Motor neuron (in vitro differentiated cells): ENCODE data around the gene ZNF862. TPM values are rescaled to one million over a fixed set of nuclear protein-coding genes. Genes with fewer than 3 reads are reported as not detected.

Experiments
- ATAC-seq, 8 experiments: fragments of 200-7000 bp; cut with Tn5 transposase; replicated peaks in 6 of 8; 2 replicates each; pipeline ENCODE4 v1.8.0; 2021; ENCODE audit warnings: mild to moderate bottlenecking in 8 of 8, moderate library complexity in 8 of 8
- H3K27ac ChIP-seq, 2 donors: fragments of 250-450 bp; sonication (Bioruptor Pico); 2 replicates each; pipeline ENCODE4 v1.9.0; 2021; ENCODE audit warnings: antibody characterized with exemption in 2 of 2, mild to moderate bottlenecking in 2 of 2, moderate library complexity in 1 of 2
- H3K4me1 ChIP-seq, 2 donors: fragments of 250-450 bp; sonication (Bioruptor Pico); replicated peaks in 1 of 2; 2 replicates each; pipeline ENCODE4 v1.6.1; 2021; ENCODE audit warnings: antibody characterized with exemption in 2 of 2, mild to moderate bottlenecking in 2 of 2, moderate library complexity in 1 of 2
- H3K4me3 ChIP-seq, 5 donors: fragments of 250-450 bp; sonication (Bioruptor Pico); 2 replicates each; pipeline ENCODE4 v1.9.0; 2021; ENCODE audit warnings: antibody characterized with exemption in 5 of 5, mild to moderate bottlenecking in 5 of 5, moderate library complexity in 4 of 5
- WGBS, 10 experiments: fragments of 450-650 bp; shearing (Covaris generic); methylation state at CpG; one replicate each; pipeline ENCODE4 v1.0.0; 2022; 5-methylcytosine and 5-hydroxymethylcytosine counted together
- in situ Hi-C, 9 experiments: fragments of 400-800 bp; cut with MboI; loops; one replicate each; pipeline ENCODE4 v1.15.0; 2021; ENCODE audit warnings: low sequenced_read_pairs in 9 of 9, low pct_unique_long_range_greater_than_20kb in 2 of 9; ENCODE audit not compliant: unreplicated experiment in 9 of 9
- total RNA-seq, 8 experiments: library from RNA; unstranded; fragments of 300-600 nt; gene quantifications; 2 replicates each; pipeline versions ENCODE4 v1.2.3 to v1.2.4, GENCODE V29; 2022

Gene ZNF862
- total RNA-seq, 8 experiments from 2014 or later: 7.1 to 18.6 (median 10.8) TPM

GRCh38 chr7:149831741-149832219, 6.4 kb upstream of the ZNF862 start:
- no peak overlapping the region for H3K27ac ChIP-seq
- no peaks in the 10 kb centered on the region for H3K4me1 ChIP-seq
- no peak for ATAC-seq
- H3K4me3 ChIP-seq: no peak overlapping the region
- 0 to 85% (median 52%) methylated on average over 1 to 8 of the region's 9 CpGs; no CpG with 5 or more reads in 2 of the 10 experiments for WGBS, 10 experiments
- in situ Hi-C loops: no loop called here

DNA sequence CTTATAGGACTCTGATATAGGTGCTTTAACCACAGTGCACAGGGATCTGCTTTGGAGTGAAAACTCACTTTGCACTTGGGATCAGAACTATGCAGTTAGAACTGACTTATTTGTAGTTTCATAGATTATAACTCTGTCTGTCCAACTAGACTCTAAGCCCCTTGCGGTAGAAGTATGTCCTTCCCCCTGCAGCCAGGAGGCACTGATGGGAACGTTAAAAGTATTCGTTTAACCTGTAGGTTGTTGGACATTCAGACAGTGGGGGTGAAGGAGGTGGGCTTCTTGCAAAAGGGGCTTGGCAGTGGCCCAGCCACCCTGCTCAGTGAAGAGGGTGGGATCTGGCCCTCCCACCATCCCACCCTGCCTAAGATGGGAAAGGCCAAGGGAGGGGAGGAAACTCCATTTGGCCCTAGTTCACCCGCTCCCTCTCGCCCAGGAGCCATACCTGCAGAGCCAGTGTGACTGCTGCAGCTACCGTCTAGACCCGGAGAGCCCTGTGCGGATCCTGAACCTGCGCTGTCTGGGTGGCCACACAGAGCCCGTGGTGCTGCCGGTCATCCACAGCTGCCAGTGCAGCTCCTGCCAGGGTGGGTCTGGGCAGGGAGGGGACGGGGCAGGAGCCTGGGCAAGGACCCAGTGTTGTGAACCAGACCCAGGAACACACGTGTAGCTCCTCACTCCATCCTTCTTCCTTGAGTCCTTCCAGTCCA, 5.7 kb upstream of the ZNF862 start:
- no peak for ATAC-seq
- in situ Hi-C loops: no loop called here

GRCh38 chr7:149833495-149834130, 4.6 kb upstream of the ZNF862 start:
- Histone ChIP-seq H3K4me3 (no peak overlapping the region), H3K27ac (no peak overlapping the region), H3K4me1 (peaks cover 4 to 5% of the 10 kb centered on the region in 2 donors)
- 50 to 90% (median 64%) methylated on average over 1 to 8 of the region's 12 CpGs; no CpG with 5 or more reads in 3 of the 10 experiments for WGBS, 10 experiments
- no peak for ATAC-seq
- in situ Hi-C loops: no loop called here

More for the DNA sequence above, 5.7 kb upstream of the ZNF862 start:
- Histone ChIP-seq H3K4me1 (peaks cover 0 to under 1% of the 10 kb centered on the region in 2 donors), H3K4me3 (no peak overlapping the region), H3K27ac (no peak overlapping the region)
- 8 to 71% (median 50%) methylated on average over 1 to 4 of the region's 13 CpGs; no CpG with 5 or more reads in 2 of the 10 experiments for WGBS, 10 experiments

GRCh38 chr7:149834601-149835000, 3.6 kb upstream of the ZNF862 start:
- in situ Hi-C loops: no loop called here
- WGBS, 10 experiments: 8 to 100% (median 65%) methylated on average over 1 to 7 of the region's 8 CpGs; no CpG with 5 or more reads in 4 of the 10 experiments
- H3K4me3 ChIP-seq: no peak overlapping the region
- ATAC-seq: no peak
- peaks cover 7 to 11% of the 10 kb centered on the region in 2 donors for H3K4me1 ChIP-seq
- no peak overlapping the region for H3K27ac ChIP-seq

DNA sequence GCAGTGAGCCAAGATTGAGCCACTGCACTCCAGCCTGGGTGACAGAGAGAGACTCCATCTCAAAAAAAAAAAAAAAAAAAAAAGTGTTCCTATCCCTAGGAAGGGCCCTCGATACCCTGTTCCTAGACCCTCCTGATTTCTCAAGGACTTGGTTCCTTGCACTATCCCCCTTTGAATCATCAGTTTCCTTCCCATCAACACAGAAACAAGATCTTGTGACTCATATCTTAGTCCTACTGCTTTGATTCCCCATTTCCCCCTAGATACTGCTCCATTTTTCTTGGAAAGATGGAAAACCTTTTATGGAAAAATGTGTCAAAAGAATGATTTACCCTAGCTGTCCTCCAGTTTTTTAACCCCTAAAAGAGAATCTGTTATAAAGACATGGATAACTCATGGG, 1.7 kb upstream of the ZNF862 start:
- ATAC-seq: no peak
- Histone ChIP-seq H3K4me1 (peaks cover 8 to 13% of the 10 kb centered on the region in 2 donors), H3K4me3 (no peak overlapping the region), H3K27ac (no peak overlapping the region)
- in situ Hi-C loops: no loop called here
- WGBS, 10 experiments: 20 to 75% (median 51%) methylated on average over 1 of the region's 1 CpG; no CpG with 5 or more reads in 2 of the 10 experiments

GRCh38 chr7:149837564-149838223, 481 bp upstream of the ZNF862 start:
- WGBS, 10 experiments: 0 to 47% (median 28%) methylated on average over 1 to 16 of the region's 17 CpGs; no CpG with 5 or more reads in 2 of the 10 experiments
- no peak overlapping the region for H3K27ac ChIP-seq
- no peak overlapping the region for H3K4me3 ChIP-seq
- in situ Hi-C loops: no loop called here
- no peak for ATAC-seq
- H3K4me1 ChIP-seq: peaks cover 8 to 13% of the 10 kb centered on the region in 2 donors

- WGBS, 10 experiments: 0 to 50% (median 23%) methylated on average over 1 to 5 of the region's 6 CpGs; no CpG with 5 or more reads in 3 of the 10 experiments
- peak overlapping the region; percentile 74 to 92 (median 78) for H3K4me3 ChIP-seq
- peaks cover 8 to 13% of the 10 kb centered on the region in 2 donors for H3K4me1 ChIP-seq
- peak overlapping the region; percentile 41 to 77 for H3K27ac ChIP-seq
- peak in 2 of 8 experiments; percentile 1 to 3 for ATAC-seq
- in situ Hi-C loops: no loop called here
Measured at GRCh38 chr7:149838992-149839408, 825 bp downstream of the ZNF862 start.

- Histone ChIP-seq H3K4me3 (no peak overlapping the region), H3K27ac (no peak overlapping the region), H3K4me1 (peaks cover 8 to 13% of the 10 kb centered on the region in 2 donors)
- no peak for ATAC-seq
- WGBS, 10 experiments: 84 to 100% (median 95%) methylated on average over 2 to 5 of the region's 5 CpGs
- in situ Hi-C loops: no loop called here
Measured at GRCh38 chr7:149839933-149840332, 1.8 kb downstream of the ZNF862 start.

- H3K4me1 ChIP-seq: peaks cover 5 to 8% of the 10 kb centered on the region in 2 donors
- in situ Hi-C loops: no loop called here
- no peak for ATAC-seq
- H3K27ac ChIP-seq: no peak overlapping the region
- WGBS, 10 experiments: 33 to 93% (median 79%) methylated on average over 1 to 9 of the region's 9 CpGs; no CpG with 5 or more reads in 2 of the 10 experiments
- H3K4me3 ChIP-seq: no peak overlapping the region
Measured at GRCh38 chr7:149843566-149843965, 5.4 kb downstream of the ZNF862 start.

DNA sequence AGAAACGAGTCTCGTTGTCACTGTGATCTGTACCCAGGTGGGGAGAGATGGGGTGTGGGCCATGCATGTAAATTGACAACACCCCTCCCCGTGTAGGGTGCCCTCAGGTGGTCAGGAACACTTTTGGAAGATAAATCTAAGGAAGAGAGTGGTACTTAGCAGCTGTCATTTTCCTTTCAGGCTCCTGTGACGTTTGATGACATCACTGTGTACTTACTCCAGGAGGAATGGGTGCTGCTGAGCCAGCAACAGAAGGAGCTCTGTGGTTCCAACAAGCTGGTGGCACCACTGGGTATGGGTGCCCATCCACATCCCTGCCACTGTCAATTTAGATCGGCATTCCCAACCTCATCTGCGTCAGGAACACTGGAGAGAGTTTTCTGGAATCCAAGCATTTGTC, 6.3 kb downstream of the ZNF862 start:
- 20 to 73% (median 59%) methylated on average over 1 to 5 of the region's 6 CpGs; no CpG with 5 or more reads in 4 of the 10 experiments for WGBS, 10 experiments
- ATAC-seq: no peak
- in situ Hi-C loops: no loop called here
- H3K4me1 ChIP-seq: peaks cover 3 to 4% of the 10 kb centered on the region in 2 donors
- no peak overlapping the region for H3K27ac ChIP-seq
- no peak overlapping the region for H3K4me3 ChIP-seq

- ATAC-seq: no peak
- in situ Hi-C loops: no loop called here
- Histone ChIP-seq H3K4me1 (no peaks in the 10 kb centered on the region), H3K27ac (no peak overlapping the region), H3K4me3 (no peak overlapping the region)
- WGBS, 10 experiments: 20 to 100% (median 76%) methylated on average over 1 to 5 of the region's 5 CpGs
Measured at GRCh38 chr7:149845257-149845980, 7.2 kb downstream of the ZNF862 start.

- no peaks in the 10 kb centered on the region for H3K4me1 ChIP-seq
- WGBS, 10 experiments: 79 to 100% (median 94%) methylated on average over 1 to 9 of the region's 9 CpGs; no CpG with 5 or more reads in 4 of the 10 experiments
- H3K4me3 ChIP-seq: no peak overlapping the region
- no peak overlapping the region for H3K27ac ChIP-seq
- in situ Hi-C loops: no loop called here
- ATAC-seq: no peak
Measured at GRCh38 chr7:149846021-149846420, 7.8 kb downstream of the ZNF862 start.
